ENCODE results near the gene SH2D6. TPM values are rescaled to one million over a fixed set of nuclear protein-coding genes. Genes with fewer than 3 reads are reported as not detected.

The SH2D6 gene
- total and polyA plus RNA-seq, 9 of the 15 experiments (the other 6 are each of a cell fraction or from before 2014, with no cell fraction given), result 0.07 to 0.76 (median 0.33) TPM; not detected in 2

- TF ChIP-seq ZNF263 (CRISPR knock-in tag; IDR thresholded peaks at IDR 0.05; ENCODE audit: borderline replicate concordance), result no peak
- no peak for TF ChIP-seq ZNF398 (CRISPR knock-in tag; IDR thresholded peaks at IDR 0.05)
- TF ChIP-seq NFYB (IDR thresholded peaks at IDR 0.05; ENCODE audit: extremely low read depth, insufficient read length), result peak; percentile 80
- TF ChIP-seq CTBP1 (IDR thresholded peaks at IDR 0.05; ENCODE audit: borderline replicate concordance), result peak; percentile 22; the same call in 1 of the 2 replicates
- TF ChIP-seq THAP7 (CRISPR knock-in tag; IDR thresholded peaks at IDR 0.05), result no peak
- 0 out of 2 replicates have a peak, but pooled peaks have one; percentile 25 for TF ChIP-seq ELF1 (tag; IDR thresholded peaks at IDR 0.05)
- no peak for TF ChIP-seq E2F3 (CRISPR knock-in tag; IDR thresholded peaks at IDR 0.05)
- TF ChIP-seq ZZZ3 (IDR thresholded peaks at IDR 0.05), result no peak
- no peak for TF ChIP-seq PTBP1 (IDR thresholded peaks at IDR 0.05; ENCODE audit: low read depth, low read length)
- peak; percentile 37; the same call in 1 of the 2 replicates for TF ChIP-seq ZBTB7A (IDR thresholded peaks at IDR 0.05; ENCODE audit: borderline replicate concordance, control insufficient read depth, low read depth, low read length)
- 0 out of 2 replicates have a peak, but pooled peaks have one; percentile 25 for TF ChIP-seq SOX6 (IDR thresholded peaks at IDR 0.05)
- TF ChIP-seq ZNF316 (IDR thresholded peaks at IDR 0.05), result peak; percentile 98
- peak; percentile 25; the same call in 1 of the 2 replicates for TF ChIP-seq TFAP4 (CRISPR knock-in tag; IDR thresholded peaks at IDR 0.05; ENCODE audit: borderline replicate concordance)
- TF ChIP-seq SPI1 (IDR thresholded peaks at IDR 0.05; ENCODE audit: borderline replicate concordance, low read depth, low read length), result no peak
- TF ChIP-seq MAFG (tag; conservative IDR thresholded peaks at IDR 0.05), result peak; percentile 89
- TF ChIP-seq SLC30A9 (CRISPR knock-in tag; IDR thresholded peaks at IDR 0.05), result no peak
- TF ChIP-seq ASH1L (IDR thresholded peaks at IDR 0.05; ENCODE audit: borderline replicate concordance, low read depth, partially characterized antibody), result peak; percentile 35
- peak; percentile 96 for TF ChIP-seq LEF1 (IDR thresholded peaks at IDR 0.05)
- no peak for TF ChIP-seq ZNF57 (CRISPR knock-in tag; IDR thresholded peaks at IDR 0.05)
Measured at GRCh38 chr2:85455552-85456090, 37.1 kb downstream of the SH2D6 start (continued).

All from K562 (cell line).